NK-92 (cell line): Measurements from ENCODE around the gene ANAPC4.
"Not testable (repeated sequence)": the region's sequence is repeated elsewhere in the genome, so short reads cannot be mapped to it uniquely, and the experiment has no call there.

Experiments used
- DNase-seq: peaks from one replicate; lab custom pipeline; 2025; ENCODE audit not compliant: unreplicated experiment; lab: John Stamatoyannopoulos, UW

ANAPC4 gene

GRCh38 chr4:25376754-25377571, at the start of gene ANAPC4:
Gene ANAPC4, plus strand, starts transcription at chr4:25377263. Its CDS starts 165 bp downstream, at chr4:25377428.
- DNase-seq: peak; percentile 93

- not testable (repeated sequence) for DNase-seq
Measured at GRCh38 chr4:25328463-25328862, 48.6 kb upstream of the ANAPC4 start.

GRCh38 chr4:25330335-25330734, 46.7 kb upstream of the ANAPC4 start:
- no peak for DNase-seq

- no peak for DNase-seq
Measured at GRCh38 chr4:25330905-25331808, 45.9 kb upstream of the ANAPC4 start.

- DNase-seq: no peak
Measured at GRCh38 chr4:25343671-25344070, 33.4 kb upstream of the ANAPC4 start.

GRCh38 chr4:25345744-25346143, 31.3 kb upstream of the ANAPC4 start:
- DNase-seq: no peak

GRCh38 chr4:25346913-25347312, 30.1 kb upstream of the ANAPC4 start:
- DNase-seq: no peak

GRCh38 chr4:25347473-25347872, 29.6 kb upstream of the ANAPC4 start:
- DNase-seq: no peak

- DNase-seq: no peak
Measured at GRCh38 chr4:25347971-25348370, 29.1 kb upstream of the ANAPC4 start.

- DNase-seq: no peak
Measured at GRCh38 chr4:25350561-25350960, 26.5 kb upstream of the ANAPC4 start.

- DNase-seq: no peak
Measured at GRCh38 chr4:25351777-25352416, 25.2 kb upstream of the ANAPC4 start.

- DNase-seq: no peak
Measured at GRCh38 chr4:25356068-25356467, 21.0 kb upstream of the ANAPC4 start.

- DNase-seq: no peak
Measured at GRCh38 chr4:25358515-25359275, 18.4 kb upstream of the ANAPC4 start.

- no peak for DNase-seq
Measured at GRCh38 chr4:25361253-25361652, 15.8 kb upstream of the ANAPC4 start.

- DNase-seq: no peak
Measured at GRCh38 chr4:25367004-25367621, 9.9 kb upstream of the ANAPC4 start.

GRCh38 chr4:25367877-25368276, 9.2 kb upstream of the ANAPC4 start:
- no peak for DNase-seq

GRCh38 chr4:25368315-25368714, 8.7 kb upstream of the ANAPC4 start:
- DNase-seq: no peak

GRCh38 chr4:25370242-25370641, 6.8 kb upstream of the ANAPC4 start:
- no peak for DNase-seq

GRCh38 chr4:25372549-25372948, 4.5 kb upstream of the ANAPC4 start:
- DNase-seq: not testable (repeated sequence)
